ENCODE measurements around the gene ACAD9. TPM values are rescaled to one million over a fixed set of nuclear protein-coding genes. Genes with fewer than 3 reads are reported as not detected.
A peak's percentile ranks its signal among the peaks of the same experiment; 100 is the strongest.

Gene ACAD9
- total and polyA plus RNA-seq, 9 of the 15 experiments (the other 6 are each of a cell fraction or from before 2014, with no cell fraction given): 10.2 to 32.6 (median 22.8) TPM

GRCh38 chr3:128879125-128879969, at the start of gene ACAD9 (continued):
- TF ChIP-seq, protein P1, sequence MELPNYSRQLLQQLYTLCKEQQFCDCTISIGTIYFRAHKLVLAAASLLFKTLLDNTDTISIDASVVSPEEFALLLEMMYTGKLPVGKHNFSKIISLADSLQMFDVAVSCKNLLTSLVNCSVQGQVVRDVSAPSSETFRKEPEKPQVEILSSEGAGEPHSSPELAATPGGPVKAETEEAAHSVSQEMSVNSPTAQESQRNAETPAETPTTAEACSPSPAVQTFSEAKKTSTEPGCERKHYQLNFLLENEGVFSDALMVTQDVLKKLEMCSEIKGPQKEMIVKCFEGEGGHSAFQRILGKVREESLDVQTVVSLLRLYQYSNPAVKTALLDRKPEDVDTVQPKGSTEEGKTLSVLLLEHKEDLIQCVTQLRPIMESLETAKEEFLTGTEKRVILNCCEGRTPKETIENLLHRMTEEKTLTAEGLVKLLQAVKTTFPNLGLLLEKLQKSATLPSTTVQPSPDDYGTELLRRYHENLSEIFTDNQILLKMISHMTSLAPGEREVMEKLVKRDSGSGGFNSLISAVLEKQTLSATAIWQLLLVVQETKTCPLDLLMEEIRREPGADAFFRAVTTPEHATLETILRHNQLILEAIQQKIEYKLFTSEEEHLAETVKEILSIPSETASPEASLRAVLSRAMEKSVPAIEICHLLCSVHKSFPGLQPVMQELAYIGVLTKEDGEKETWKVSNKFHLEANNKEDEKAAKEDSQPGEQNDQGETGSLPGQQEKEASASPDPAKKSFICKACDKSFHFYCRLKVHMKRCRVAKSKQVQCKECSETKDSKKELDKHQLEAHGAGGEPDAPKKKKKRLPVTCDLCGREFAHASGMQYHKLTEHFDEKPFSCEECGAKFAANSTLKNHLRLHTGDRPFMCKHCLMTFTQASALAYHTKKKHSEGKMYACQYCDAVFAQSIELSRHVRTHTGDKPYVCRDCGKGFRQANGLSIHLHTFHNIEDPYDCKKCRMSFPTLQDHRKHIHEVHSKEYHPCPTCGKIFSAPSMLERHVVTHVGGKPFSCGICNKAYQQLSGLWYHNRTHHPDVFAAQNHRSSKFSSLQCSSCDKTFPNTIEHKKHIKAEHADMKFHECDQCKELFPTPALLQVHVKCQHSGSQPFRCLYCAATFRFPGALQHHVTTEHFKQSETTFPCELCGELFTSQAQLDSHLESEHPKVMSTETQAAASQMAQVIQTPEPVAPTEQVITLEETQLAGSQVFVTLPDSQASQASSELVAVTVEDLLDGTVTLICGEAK (IDR thresholded peaks at IDR 0.05): no peak
- TF ChIP-seq, protein P1 (CRISPR knock-in tag; IDR thresholded peaks at IDR 0.05): no peak; the same call in 1 of the 2 replicates
- TF ChIP-seq MLLT1 (IDR thresholded peaks at IDR 0.05) (no peak), ZNF124 (CRISPR knock-in tag; IDR thresholded peaks at IDR 0.05) (peak; percentile 85), ZNF316 (IDR thresholded peaks at IDR 0.05) (no peak), MYBL2 (IDR thresholded peaks at IDR 0.05; ENCODE audit: low read depth) (no peak), MYBL2 (CRISPR knock-in tag; IDR thresholded peaks at IDR 0.05; ENCODE audit: borderline replicate concordance) (no peak), RBFOX2 (IDR thresholded peaks at IDR 0.05; ENCODE audit: low read depth, low read length) (peak; percentile 89), ZFP36 (IDR thresholded peaks at IDR 0.05; ENCODE audit: low read depth, low read length, partially characterized antibody) (no peak), ZNF778 (CRISPR knock-in tag; IDR thresholded peaks at IDR 0.05) (no peak), CHD2 (IDR thresholded peaks at IDR 0.05; ENCODE audit: low read depth, low read length) (no peak), DIDO1 (tag; IDR thresholded peaks at IDR 0.05; ENCODE audit: low read depth) (peak; percentile 82), ZNF76 (CRISPR knock-in tag; IDR thresholded peaks at IDR 0.05; ENCODE audit: borderline replicate concordance) (no peak), ZNF695 (CRISPR knock-in tag; IDR thresholded peaks at IDR 0.05) (no peak), SLC30A9 (CRISPR knock-in tag; IDR thresholded peaks at IDR 0.05) (no peak), ZNF143 (CRISPR knock-in tag; IDR thresholded peaks at IDR 0.05) (no peak), MTF1 (CRISPR knock-in tag; IDR thresholded peaks at IDR 0.05; ENCODE audit: borderline replicate concordance) (no peak)
